ENCODE data around the gene ATP6V0A4. TPM values are rescaled to one million over a fixed set of nuclear protein-coding genes. Genes with fewer than 3 reads are reported as not detected.

Gene ATP6V0A4
- not detected for total RNA-seq
- 0 to 0.15 reads per million in 2 donors for total RNA-seq

DNA sequence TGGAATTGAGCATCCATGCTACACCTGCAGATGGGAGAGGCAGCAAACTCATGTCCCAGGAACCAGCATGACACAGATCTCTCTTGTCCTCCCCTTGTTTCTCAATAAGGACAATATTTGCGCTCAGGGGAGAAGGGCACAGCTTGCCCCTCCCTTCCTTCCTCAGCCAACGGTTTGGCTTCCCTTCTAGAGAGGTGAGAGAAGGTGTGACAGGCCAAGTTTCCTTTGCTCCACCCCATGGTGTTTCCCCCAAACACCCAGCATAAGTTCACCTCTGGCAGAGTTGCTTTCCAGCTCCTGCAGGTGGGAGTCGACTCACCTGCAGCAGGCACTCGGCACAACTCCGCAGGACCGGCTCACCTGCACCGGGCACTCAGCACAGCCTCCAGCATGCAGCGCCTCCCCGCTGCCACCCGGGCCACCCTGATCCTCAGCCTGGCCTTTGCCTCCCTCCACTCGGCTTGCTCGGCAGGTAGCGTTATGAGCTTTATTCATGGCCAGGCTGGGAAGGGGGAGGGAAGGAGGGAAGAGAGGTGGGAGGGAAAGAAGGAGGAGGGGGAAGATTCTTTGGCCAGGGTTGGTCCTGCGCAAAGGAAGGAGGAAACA lies at the start of gene ATP6V0A4, which contains the start of gene TMEM213:
TSS of gene ATP6V0A4 (minus strand) at position 482 of the 606 bp plus-strand sequence. CDS start 26,949 bp downstream, outside the sequence.
TSS of gene TMEM213 (plus strand) at position 280 of the 606 bp plus-strand sequence. CDS start at position 391, 111 bp downstream.
- no peaks in the 10 kb centered on the region for H3K36me3 Mint-ChIP-seq (ENCODE audit: low read depth)
- DNase-seq, result no peak
- no peak within 1 kb of the TSS for H3K4me3 Mint-ChIP-seq
- peaks cover 22% of the 10 kb centered on the region for H3K27me3 Mint-ChIP-seq
- H3K27ac Mint-ChIP-seq, result no peak within 1 kb of the TSS
- peaks cover 3% of the 10 kb centered on the region for H3K4me1 Mint-ChIP-seq
- H3K9me3 ChIP-seq (ENCODE audit: control insufficient read depth, low read length, poor library complexity, severe bottlenecking), result no peaks in the 10 kb centered on the region
- peak; percentile 57 for ATAC-seq

- H3K4me1 Mint-ChIP-seq, result no peaks in the 10 kb centered on the region
- DNase-seq, result no peak
- ATAC-seq, result no peak
- no peaks in the 10 kb centered on the region for H3K9me3 ChIP-seq (ENCODE audit: control insufficient read depth, low read length, poor library complexity, severe bottlenecking)
- no peaks in the 10 kb centered on the region for H3K36me3 Mint-ChIP-seq (ENCODE audit: low read depth)
- no peak overlapping the region for H3K27ac Mint-ChIP-seq
- H3K4me3 Mint-ChIP-seq, result no peak overlapping the region
- H3K27me3 Mint-ChIP-seq, result peaks cover 23% of the 10 kb centered on the region
These were observed 47.7 kb upstream of the ATP6V0A4 start for GRCh38 chr7:138845711-138846110.

GRCh38 chr7:138843632-138844580 lies 45.9 kb upstream of the ATP6V0A4 start:
- Mint-ChIP-seq H3K36me3 (ENCODE audit: low read depth) (no peaks in the 10 kb centered on the region), H3K4me3 (no peak overlapping the region), H3K4me1 (no peaks in the 10 kb centered on the region), H3K27ac (no peak overlapping the region), H3K27me3 (peaks cover 35% of the 10 kb centered on the region)
- DNase-seq (no peak), ATAC-seq (no peak)
- H3K9me3 ChIP-seq (ENCODE audit: control insufficient read depth, low read length, poor library complexity, severe bottlenecking), result no peaks in the 10 kb centered on the region

GRCh38 chr7:138842111-138842510 lies 44.1 kb upstream of the ATP6V0A4 start:
- H3K36me3 Mint-ChIP-seq (ENCODE audit: low read depth), result no peaks in the 10 kb centered on the region
- ATAC-seq, result no peak
- H3K27ac Mint-ChIP-seq, result no peak overlapping the region
- H3K9me3 ChIP-seq (ENCODE audit: control insufficient read depth, low read length, poor library complexity, severe bottlenecking), result no peaks in the 10 kb centered on the region
- H3K4me3 Mint-ChIP-seq, result no peak overlapping the region
- peaks cover 45% of the 10 kb centered on the region for H3K27me3 Mint-ChIP-seq
- DNase-seq, result no peak
- no peaks in the 10 kb centered on the region for H3K4me1 Mint-ChIP-seq

DNA sequence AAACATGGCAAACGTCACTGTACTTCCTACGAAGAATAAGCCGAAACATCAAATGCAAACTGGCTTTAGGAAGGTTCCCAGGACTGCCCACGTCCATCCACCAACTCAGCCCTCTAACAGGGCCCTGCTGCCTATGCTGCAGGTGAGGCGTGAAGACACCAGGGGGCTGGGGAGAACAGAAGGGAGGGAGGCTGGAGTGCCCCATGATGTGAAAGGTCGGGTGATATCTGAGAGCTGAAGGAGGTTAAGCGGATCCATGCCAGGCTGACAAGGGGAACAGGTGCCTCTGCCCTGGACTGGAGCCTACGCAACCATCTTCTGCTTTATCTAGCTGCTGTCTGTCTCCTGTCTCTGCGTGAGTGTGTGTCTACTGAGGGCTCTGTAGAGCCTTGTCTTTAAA lies 40.2 kb upstream of the ATP6V0A4 start:
- Mint-ChIP-seq H3K4me1 (no peaks in the 10 kb centered on the region), H3K27me3 (peaks cover 65% of the 10 kb centered on the region), H3K36me3 (ENCODE audit: low read depth) (no peaks in the 10 kb centered on the region), H3K4me3 (no peak overlapping the region), H3K27ac (no peak overlapping the region)
- ATAC-seq (no peak), DNase-seq (no peak)
- H3K9me3 ChIP-seq (ENCODE audit: control insufficient read depth, low read length, poor library complexity, severe bottlenecking), result no peaks in the 10 kb centered on the region

DNA sequence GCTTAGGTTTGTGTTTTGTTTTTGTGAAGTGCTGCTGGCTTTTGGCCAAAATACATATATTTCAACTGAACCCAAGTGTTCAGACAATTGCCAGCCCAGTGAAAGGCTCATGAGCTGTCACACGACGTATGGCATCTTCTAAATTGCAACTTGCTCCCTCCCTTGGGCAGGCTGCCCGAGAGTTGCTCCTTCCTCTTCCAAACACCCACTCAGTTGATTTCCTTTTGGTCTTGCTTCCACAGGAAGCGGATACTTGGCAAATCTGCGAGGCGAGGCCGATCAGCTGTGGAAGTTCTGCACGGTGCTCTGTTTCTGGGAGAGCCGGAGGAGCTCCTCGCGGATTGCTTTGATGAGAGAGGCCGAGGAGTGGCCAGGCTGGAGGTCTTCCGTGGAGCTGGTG lies 39.6 kb upstream of the ATP6V0A4 start:
- H3K4me1 Mint-ChIP-seq, result no peaks in the 10 kb centered on the region

GRCh38 chr7:138835087-138835486 lies 37.1 kb upstream of the ATP6V0A4 start:
- no peaks in the 10 kb centered on the region for H3K9me3 ChIP-seq (ENCODE audit: control insufficient read depth, low read length, poor library complexity, severe bottlenecking)
- Mint-ChIP-seq H3K36me3 (ENCODE audit: low read depth) (no peaks in the 10 kb centered on the region), H3K4me1 (no peaks in the 10 kb centered on the region), H3K27ac (no peak overlapping the region), H3K27me3 (peaks cover 71% of the 10 kb centered on the region), H3K4me3 (no peak overlapping the region)
- ATAC-seq (no peak), DNase-seq (no peak)

More for the DNA sequence above, 39.6 kb upstream of the ATP6V0A4 start:
- Mint-ChIP-seq H3K27me3 (peaks cover 70% of the 10 kb centered on the region), H3K4me3 (no peak overlapping the region), H3K36me3 (ENCODE audit: low read depth) (no peaks in the 10 kb centered on the region), H3K27ac (no peak overlapping the region)
- DNase-seq (no peak), ATAC-seq (no peak)
- H3K9me3 ChIP-seq (ENCODE audit: control insufficient read depth, low read length, poor library complexity, severe bottlenecking), result no peaks in the 10 kb centered on the region

DNA sequence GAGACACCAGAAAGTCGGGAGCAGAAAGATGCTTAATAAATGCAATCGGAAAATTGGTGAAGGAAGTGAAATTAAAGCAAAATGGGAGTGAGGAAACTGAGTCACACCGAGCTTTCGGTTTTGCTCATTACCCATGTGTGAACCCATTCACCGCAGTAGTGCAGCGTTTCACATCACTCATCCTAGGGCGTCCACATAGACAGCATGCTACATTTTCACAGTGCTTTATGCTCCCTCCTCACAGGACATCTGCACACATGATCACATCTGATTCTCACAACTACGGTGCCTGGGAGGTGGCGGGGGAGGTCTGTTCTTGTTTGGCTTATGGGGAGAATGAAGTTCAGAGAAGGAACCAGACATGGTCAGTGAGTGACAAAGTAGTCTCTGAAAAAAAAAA lies 36.6 kb upstream of the ATP6V0A4 start:
- Mint-ChIP-seq H3K27ac (no peak overlapping the region), H3K4me1 (no peaks in the 10 kb centered on the region), H3K27me3 (peaks cover 68% of the 10 kb centered on the region), H3K4me3 (no peak overlapping the region), H3K36me3 (ENCODE audit: low read depth) (no peaks in the 10 kb centered on the region)
- H3K9me3 ChIP-seq (ENCODE audit: control insufficient read depth, low read length, poor library complexity, severe bottlenecking), result no peaks in the 10 kb centered on the region
- DNase-seq (no peak), ATAC-seq (no peak)

- no peaks in the 10 kb centered on the region for H3K4me1 Mint-ChIP-seq
- ATAC-seq (no peak), DNase-seq (no peak)
- no peaks in the 10 kb centered on the region for H3K9me3 ChIP-seq (ENCODE audit: control insufficient read depth, low read length, poor library complexity, severe bottlenecking)
- no peaks in the 10 kb centered on the region for H3K36me3 Mint-ChIP-seq (ENCODE audit: low read depth)
- peaks cover 65% of the 10 kb centered on the region for H3K27me3 Mint-ChIP-seq
- H3K27ac Mint-ChIP-seq, result peak overlapping the region; percentile 32
- no peak overlapping the region for H3K4me3 Mint-ChIP-seq
These were observed 35.6 kb upstream of the ATP6V0A4 start for GRCh38 chr7:138833596-138833995.

DNA sequence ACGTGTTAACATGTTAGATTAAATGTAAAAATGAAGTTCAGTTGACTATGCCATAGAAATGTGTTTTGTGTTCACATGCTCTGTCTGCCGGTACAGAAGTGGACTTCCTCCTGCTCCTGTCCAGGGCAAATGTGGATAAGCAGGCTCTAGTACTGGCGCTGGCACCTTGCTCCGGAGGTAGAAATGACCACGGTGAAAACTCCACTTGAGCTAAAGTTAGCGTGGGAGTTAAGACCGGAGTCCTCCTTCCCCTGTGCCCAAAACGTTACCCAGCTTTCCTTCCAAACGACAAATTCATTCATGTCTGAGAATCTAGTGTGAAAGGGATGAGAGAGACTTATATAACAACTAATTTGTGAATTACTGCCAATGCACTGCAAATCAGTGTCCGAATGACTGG lies 35.0 kb upstream of the ATP6V0A4 start:
- Mint-ChIP-seq H3K4me3 (no peak overlapping the region), H3K27ac (no peak overlapping the region), H3K27me3 (peaks cover 63% of the 10 kb centered on the region), H3K36me3 (ENCODE audit: low read depth) (no peaks in the 10 kb centered on the region), H3K4me1 (no peaks in the 10 kb centered on the region)
- H3K9me3 ChIP-seq (ENCODE audit: control insufficient read depth, low read length, poor library complexity, severe bottlenecking), result no peaks in the 10 kb centered on the region
- no peak for DNase-seq
- no peak for ATAC-seq

DNA sequence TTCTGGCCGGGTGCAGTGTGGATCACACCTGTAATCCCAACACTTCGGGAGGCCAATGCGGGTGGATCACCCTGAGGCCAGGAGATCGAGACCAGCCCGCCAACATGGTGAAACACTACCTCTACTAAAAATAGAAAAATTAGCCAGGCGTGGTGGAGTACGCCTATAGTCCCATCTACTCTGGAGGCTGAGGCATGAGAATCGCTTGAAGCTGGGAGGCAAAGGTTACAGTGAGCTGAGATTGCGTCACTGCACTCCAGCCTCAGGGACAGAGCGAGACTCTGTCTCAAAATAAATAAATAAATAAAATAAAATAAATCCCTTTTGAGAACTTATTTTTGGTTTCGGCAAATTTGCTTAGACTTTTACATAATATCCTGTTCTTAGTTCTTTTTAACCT lies 31.3 kb upstream of the ATP6V0A4 start:
- ATAC-seq, result no peak
- no peaks in the 10 kb centered on the region for H3K4me1 Mint-ChIP-seq
- no peaks in the 10 kb centered on the region for H3K9me3 ChIP-seq (ENCODE audit: control insufficient read depth, low read length, poor library complexity, severe bottlenecking)
- H3K36me3 Mint-ChIP-seq (ENCODE audit: low read depth), result peaks cover 5% of the 10 kb centered on the region
- peaks cover 57% of the 10 kb centered on the region for H3K27me3 Mint-ChIP-seq
- H3K4me3 Mint-ChIP-seq, result no peak overlapping the region
- H3K27ac Mint-ChIP-seq, result no peak overlapping the region
- DNase-seq, result no peak

DNA sequence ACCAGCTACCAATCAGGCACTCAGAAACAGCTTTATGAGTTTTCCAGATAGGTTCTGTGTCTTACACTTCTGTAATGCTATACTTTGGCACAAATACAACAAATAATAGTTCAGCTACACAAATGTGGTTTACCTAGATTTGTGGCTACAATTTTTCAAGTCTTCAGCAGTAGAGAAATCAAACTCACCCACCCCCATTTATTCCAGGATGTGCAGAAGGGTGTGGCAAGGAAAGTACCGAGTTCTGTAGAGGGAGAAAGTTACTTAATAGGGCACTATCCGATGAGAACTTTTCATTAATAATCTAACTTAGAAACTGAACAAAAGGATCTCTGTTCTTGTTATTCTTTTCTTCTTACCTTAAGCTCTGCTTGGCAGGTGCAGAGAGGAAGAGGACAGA lies 30.3 kb upstream of the ATP6V0A4 start:
- no peak overlapping the region for H3K27ac Mint-ChIP-seq
- ATAC-seq (no peak), DNase-seq (no peak)
- H3K9me3 ChIP-seq (ENCODE audit: control insufficient read depth, low read length, poor library complexity, severe bottlenecking), result no peaks in the 10 kb centered on the region
- H3K4me1 Mint-ChIP-seq, result no peaks in the 10 kb centered on the region
- H3K4me3 Mint-ChIP-seq, result no peak overlapping the region
- peaks cover 5% of the 10 kb centered on the region for H3K36me3 Mint-ChIP-seq (ENCODE audit: low read depth)
- H3K27me3 Mint-ChIP-seq, result peaks cover 46% of the 10 kb centered on the region

DNA sequence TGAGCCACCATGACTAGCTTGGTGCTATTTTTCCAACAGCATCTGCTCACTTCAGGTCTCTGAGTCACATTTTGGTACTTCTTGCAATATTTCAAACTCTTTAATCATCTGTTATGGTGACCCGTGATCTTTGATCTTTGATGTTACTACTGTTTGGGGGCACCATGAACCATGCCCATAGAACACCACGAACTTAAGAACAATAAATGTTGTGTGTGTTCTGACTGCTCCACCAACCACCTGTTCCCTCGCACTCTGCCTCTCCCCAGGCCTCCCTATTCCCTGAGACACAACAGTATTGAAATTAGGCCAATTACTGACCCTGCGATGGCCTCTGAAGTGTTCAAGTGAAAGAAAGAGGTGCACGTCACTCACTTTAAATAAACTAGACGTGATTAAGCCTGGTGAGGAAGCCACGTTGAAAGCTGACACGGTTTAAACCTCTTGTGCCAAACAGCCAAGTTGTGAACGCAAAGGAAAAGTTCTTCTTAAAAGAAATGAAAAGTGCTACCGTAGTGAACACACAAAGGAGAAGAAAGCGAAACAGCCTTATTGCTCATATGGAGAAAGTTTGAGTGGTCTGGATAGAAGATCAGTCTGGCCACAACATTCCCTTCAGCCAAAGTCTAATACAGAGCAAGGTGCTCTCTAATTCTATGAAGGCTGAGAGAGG lies 27.2 kb upstream of the ATP6V0A4 start:
- no peak overlapping the region for H3K27ac Mint-ChIP-seq
- ATAC-seq (no peak), DNase-seq (no peak)
- H3K4me3 Mint-ChIP-seq, result no peak overlapping the region
- no peaks in the 10 kb centered on the region for H3K9me3 ChIP-seq (ENCODE audit: control insufficient read depth, low read length, poor library complexity, severe bottlenecking)
- no peaks in the 10 kb centered on the region for H3K4me1 Mint-ChIP-seq
- H3K36me3 Mint-ChIP-seq (ENCODE audit: low read depth), result peaks cover 5% of the 10 kb centered on the region
- peaks cover 23% of the 10 kb centered on the region for H3K27me3 Mint-ChIP-seq

Measured in T-helper 17 cell (primary cell).